CD14-positive monocyte (primary cell): ENCODE measurements around the gene AGAP9. TPM values are rescaled to one million over a fixed set of nuclear protein-coding genes. Genes with fewer than 3 reads are reported as not detected.
A peak's percentile ranks its signal among the peaks of the same experiment; 100 is the strongest.
"Not testable (repeated sequence)": the region's sequence is repeated elsewhere in the genome, so short reads cannot be mapped to it uniquely, and the experiment has no call there.

Experiments
- DNase-seq, 3 donors: peaks; one replicate each; pipeline ENCODE4 v3.0.0-alpha.2; 2011 to 2022
- H2AFZ ChIP-seq: 2 replicates; pipeline ENCODE4 v1.6.0; 2012; ENCODE audit warnings: mild to moderate bottlenecking, low read depth, low read length, inconsistent platforms; ENCODE audit not compliant: insufficient read depth, poor library complexity, severe bottlenecking
- H3K27ac ChIP-seq, 2 donors: 1 replicate in 1 of 2; 2 replicates in 1 of 2; pipeline ENCODE4 v1.5.1; 2012 to 2013; ENCODE audit warnings: low read length in 2 of 2, control low read depth in 1 of 2, inconsistent platforms in 1 of 2, low read depth in 1 of 2, mild to moderate bottlenecking in 1 of 2
- H3K27me3 ChIP-seq, 2 donors: one replicate each; pipeline versions ENCODE4 v1.6.0 to v1.6.1; 2011 to 2013; ENCODE audit warnings: low read length in 2 of 2; ENCODE audit not compliant: control insufficient read depth in 2 of 2, insufficient read depth in 2 of 2
- H3K36me3 ChIP-seq, 2 donors: replicated peaks in 1 of 2; 1 replicate in 1 of 2; 2 replicates in 1 of 2; pipeline versions ENCODE4 v1.5.1 to v1.6.1; 2012 to 2013; ENCODE audit warnings: low read length in 2 of 2, control low read depth in 1 of 2, inconsistent platforms in 1 of 2, mild to moderate bottlenecking in 1 of 2; ENCODE audit not compliant: insufficient read depth in 2 of 2, control insufficient read depth in 1 of 2
- H3K4me1 ChIP-seq, 2 donors: 1 replicate in 1 of 2; 2 replicates in 1 of 2; pipeline versions ENCODE4 v1.5.1 to v1.6.1; 2012 to 2013; ENCODE audit warnings: low read length in 2 of 2, control low read depth in 1 of 2, inconsistent platforms in 1 of 2, mild to moderate bottlenecking in 1 of 2, moderate library complexity in 1 of 2; ENCODE audit not compliant: insufficient read depth in 2 of 2, control insufficient read depth in 1 of 2
- H3K4me2 ChIP-seq: replicated peaks from 2 replicates; pipeline ENCODE3; 2012; ENCODE audit warnings: low read length, moderate library complexity, mild to moderate bottlenecking; ENCODE audit not compliant: poor library complexity, severe bottlenecking; ENCODE audit errors: extremely low read depth
- H3K4me3 ChIP-seq, 3 experiments: fragments of 200-600 bp in 1 of 3; sonication (generic) in 1 of 3; replicated peaks in 1 of 3; 1 replicate in 2 of 3; 2 replicates in 1 of 3; pipeline ENCODE4 v1.5.1; 2011 to 2013; ENCODE audit warnings: low read length in 3 of 3, mild to moderate bottlenecking in 3 of 3, control low read depth in 2 of 3, low read depth in 2 of 3, inconsistent platforms in 1 of 3, moderate library complexity in 1 of 3
- H3K79me2 ChIP-seq: 2 replicates; pipeline ENCODE4 v1.6.0; 2012; ENCODE audit warnings: mild to moderate bottlenecking, control low read depth, inconsistent platforms, low read length, moderate library complexity; ENCODE audit not compliant: insufficient read depth
- H3K9ac ChIP-seq: 2 replicates; pipeline ENCODE4 v1.6.0; 2017; ENCODE audit warnings: low read length, mild to moderate bottlenecking; ENCODE audit not compliant: insufficient read depth, poor library complexity, severe bottlenecking
- H3K9me3 ChIP-seq, 2 donors: replicated peaks in 1 of 2; 1 replicate in 1 of 2; 2 replicates in 1 of 2; pipeline versions ENCODE4 v1.5.1 to v1.6.1; 2012 to 2013; ENCODE audit warnings: low read length in 2 of 2, control low read depth in 1 of 2; ENCODE audit not compliant: control insufficient read depth in 1 of 2, insufficient read depth in 1 of 2
- H4K20me1 ChIP-seq: 2 replicates; pipeline ENCODE4 v1.6.0; 2012; ENCODE audit warnings: mild to moderate bottlenecking, low read length, control low read depth, moderate library complexity; ENCODE audit not compliant: insufficient read depth
- H3K27ac Mint-ChIP-seq, 7 donors: one replicate each; pipeline ENCODE4 v1.8.0; 2020; ENCODE audit warnings: mild to moderate bottlenecking in 7 of 7, mixed read lengths in 7 of 7, moderate library complexity in 6 of 7, inconsistent platforms in 2 of 7
- H3K27me3 Mint-ChIP-seq, 3 donors: one replicate each; pipeline ENCODE4 v1.8.0; 2021 to 2022; ENCODE audit warnings: low read depth in 3 of 3, mild to moderate bottlenecking in 3 of 3, mixed read lengths in 3 of 3, moderate library complexity in 3 of 3, inconsistent platforms in 1 of 3
- H3K36me3 Mint-ChIP-seq, 2 donors: one replicate each; pipeline ENCODE4 v1.8.0; 2020; ENCODE audit warnings: mixed read lengths in 2 of 2, inconsistent platforms in 1 of 2, mild to moderate bottlenecking in 1 of 2
- H3K4me1 Mint-ChIP-seq: one replicate; pipeline ENCODE4 v1.8.0; 2020; ENCODE audit warnings: mild to moderate bottlenecking, mixed read lengths
- H3K4me3 Mint-ChIP-seq, 2 donors: one replicate each; pipeline ENCODE4 v1.8.0; 2020; ENCODE audit warnings: mild to moderate bottlenecking in 2 of 2, mixed read lengths in 2 of 2, moderate library complexity in 1 of 2
- H3K9me3 Mint-ChIP-seq, 7 donors: one replicate each; pipeline ENCODE4 v1.8.0; 2020 to 2022; ENCODE audit warnings: mixed read lengths in 7 of 7, mild to moderate bottlenecking in 6 of 7, moderate library complexity in 6 of 7, inconsistent platforms in 2 of 7
- WGBS: methylation state at CpG from one replicate; pipeline ENCODE4 v1.1.5; 2013; ENCODE audit warnings: missing lambda C conversion rate; ENCODE audit not compliant: insufficient coverage; 5-methylcytosine and 5-hydroxymethylcytosine counted together
- intact Hi-C, 2 donors: fragments of 100-400 bp; cut with micrococcal nuclease; formaldehyde crosslinking; loops; one replicate each; pipeline versions ENCODE4 v1.15.0 to v1.15.1; 2023
- polyA plus RNA-seq, 3 donors: library from polyadenylated mRNA; depleted of rRNA in 1 of 3; unstranded in 2 of 3; stranded (reverse) in 1 of 3; fragments of 300-500 nt in 2 of 3; fragments of >200 nt in 1 of 3; fragmentation: Illumina TruSeq in 2 of 3; gene quantifications; 1 replicate in 2 of 3; 2 replicates in 1 of 3; pipeline ENCODE4 v1.2.3, GENCODE V29; 2012 to 2021
- TF ChIP-seq, protein P1 (sequence below): fragments of 200-600 bp; IDR thresholded peaks from one replicate; pipeline ENCODE4 v1.8.0; 2022; ENCODE audit warnings: antibody characterized with exemption, mild to moderate bottlenecking

AGAP9 gene
- polyA plus RNA-seq, 3 donors, result 0.24 to 11.2 TPM; not detected in 1

DNA sequence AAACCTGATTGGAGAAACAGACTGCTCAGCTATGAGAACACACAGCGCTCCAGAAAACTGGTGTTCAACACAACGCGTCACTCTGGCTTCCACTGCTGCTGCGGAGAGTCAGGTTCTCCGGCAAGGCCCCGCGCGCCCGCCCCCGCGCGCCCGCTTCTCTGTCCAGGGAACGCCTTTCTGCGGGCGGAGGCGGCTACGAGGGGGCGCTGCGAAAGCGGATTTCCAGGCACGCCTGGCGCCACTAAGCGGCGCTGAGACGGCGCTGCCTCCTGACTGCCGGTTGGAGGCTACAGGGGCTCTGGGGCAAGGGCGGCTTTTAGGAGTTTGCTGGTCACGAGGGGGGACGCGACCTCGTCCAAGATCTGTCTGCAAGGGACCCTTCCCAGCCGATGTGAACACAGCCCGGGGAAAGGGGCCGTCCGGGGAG lies 62.2 kb downstream of the AGAP9 start:
- H3K27me3 Mint-ChIP-seq, H3K79me2 ChIP-seq, H2AFZ ChIP-seq, DNase-seq, H3K27ac ChIP-seq, H3K9ac ChIP-seq, H3K4me1 Mint-ChIP-seq, H3K4me1 ChIP-seq, H3K36me3 ChIP-seq, H4K20me1 ChIP-seq, H3K4me2 ChIP-seq, H3K36me3 Mint-ChIP-seq, H3K9me3 ChIP-seq, intact Hi-C loops, H3K4me3 ChIP-seq, H3K27me3 ChIP-seq, H3K9me3 Mint-ChIP-seq: not testable (repeated sequence)
- Mint-ChIP-seq H3K4me3 (peak overlapping the region; percentile 60 to 84), H3K27ac (peak overlapping the region in 1 of 7 donors; percentile 72)
- TF ChIP-seq, protein P1, sequence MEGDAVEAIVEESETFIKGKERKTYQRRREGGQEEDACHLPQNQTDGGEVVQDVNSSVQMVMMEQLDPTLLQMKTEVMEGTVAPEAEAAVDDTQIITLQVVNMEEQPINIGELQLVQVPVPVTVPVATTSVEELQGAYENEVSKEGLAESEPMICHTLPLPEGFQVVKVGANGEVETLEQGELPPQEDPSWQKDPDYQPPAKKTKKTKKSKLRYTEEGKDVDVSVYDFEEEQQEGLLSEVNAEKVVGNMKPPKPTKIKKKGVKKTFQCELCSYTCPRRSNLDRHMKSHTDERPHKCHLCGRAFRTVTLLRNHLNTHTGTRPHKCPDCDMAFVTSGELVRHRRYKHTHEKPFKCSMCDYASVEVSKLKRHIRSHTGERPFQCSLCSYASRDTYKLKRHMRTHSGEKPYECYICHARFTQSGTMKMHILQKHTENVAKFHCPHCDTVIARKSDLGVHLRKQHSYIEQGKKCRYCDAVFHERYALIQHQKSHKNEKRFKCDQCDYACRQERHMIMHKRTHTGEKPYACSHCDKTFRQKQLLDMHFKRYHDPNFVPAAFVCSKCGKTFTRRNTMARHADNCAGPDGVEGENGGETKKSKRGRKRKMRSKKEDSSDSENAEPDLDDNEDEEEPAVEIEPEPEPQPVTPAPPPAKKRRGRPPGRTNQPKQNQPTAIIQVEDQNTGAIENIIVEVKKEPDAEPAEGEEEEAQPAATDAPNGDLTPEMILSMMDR, result peak; percentile 26
- WGBS, result 0% methylated on average over 3 of the region's 37 CpGs

- Mint-ChIP-seq H3K27me3 (peaks cover 4 to 10% (median 4%) of the 10 kb centered on the region in 3 donors), H3K4me1 (peaks cover 6% of the 10 kb centered on the region), H3K36me3 (no peaks in the 10 kb centered on the region), H3K4me3 (no peak overlapping the region), H3K27ac (no peak overlapping the region), H3K9me3 (no peaks in the 10 kb centered on the region)
- Histone ChIP-seq H3K9ac (no peak overlapping the region), H3K4me1 (no peaks in the 10 kb centered on the region), H3K4me2 (no peak overlapping the region), H3K9me3 (no peaks in the 10 kb centered on the region), H3K4me3 (no peak overlapping the region), H3K27ac (no peak overlapping the region), H3K79me2 (no peaks in the 10 kb centered on the region), H2AFZ (no peak overlapping the region), H3K27me3 (no peaks in the 10 kb centered on the region), H4K20me1 (no peaks in the 10 kb centered on the region), H3K36me3 (no peaks in the 10 kb centered on the region)
- TF ChIP-seq, protein P1, result no peak
- DNase-seq, result no peak
- intact Hi-C loops, result no loop called here
- WGBS, result 100% methylated on average over 1 of the region's 4 CpGs
Observed at GRCh38 chr10:47458466-47459154, 64.8 kb downstream of the AGAP9 start.
